ENCODE measurements around the gene DIAPH1.
A peak's percentile ranks its signal among the peaks of the same experiment; 100 is the strongest.

DIAPH1 gene

DNA sequence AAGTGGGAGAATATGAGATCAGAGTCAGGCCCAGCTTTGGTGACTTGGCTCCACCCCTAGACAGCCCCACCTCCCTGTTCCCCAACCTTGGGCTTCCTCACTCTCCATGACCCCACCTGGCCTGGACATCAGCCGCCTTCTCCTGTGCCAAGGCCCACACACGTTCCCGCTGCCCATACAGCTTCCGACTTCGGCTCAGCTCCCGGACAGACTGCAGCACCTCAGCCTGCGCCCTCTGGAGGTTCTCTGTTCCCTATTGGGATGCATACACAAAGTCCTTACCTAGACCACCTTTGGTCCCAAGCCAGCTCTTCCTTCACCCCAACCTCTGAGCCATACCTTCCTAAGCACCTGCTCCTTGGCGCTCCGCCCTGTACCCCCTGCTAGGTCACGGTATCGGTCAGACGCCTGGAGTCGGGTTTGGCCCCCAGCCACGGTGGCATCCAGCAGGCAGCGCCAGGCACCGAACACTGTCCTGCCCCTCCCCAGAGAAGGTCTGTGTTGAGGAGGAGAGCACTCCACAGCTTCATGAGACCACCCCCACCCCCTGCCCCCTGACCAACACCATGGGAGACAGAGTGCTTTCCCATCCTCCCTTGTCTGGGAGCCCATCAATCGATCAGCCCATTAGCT lies 30.4 kb upstream of the DIAPH1 start:
- TF ChIP-seq IKZF3 (tag by site-specific recombination; IDR thresholded peaks at IDR 0.05) (no peak), GLIS2 (tag by site-specific recombination; IDR thresholded peaks at IDR 0.05) (peak; percentile 23; the same call in 1 of the 2 replicates)
- TF ChIP-seq, protein P1, sequence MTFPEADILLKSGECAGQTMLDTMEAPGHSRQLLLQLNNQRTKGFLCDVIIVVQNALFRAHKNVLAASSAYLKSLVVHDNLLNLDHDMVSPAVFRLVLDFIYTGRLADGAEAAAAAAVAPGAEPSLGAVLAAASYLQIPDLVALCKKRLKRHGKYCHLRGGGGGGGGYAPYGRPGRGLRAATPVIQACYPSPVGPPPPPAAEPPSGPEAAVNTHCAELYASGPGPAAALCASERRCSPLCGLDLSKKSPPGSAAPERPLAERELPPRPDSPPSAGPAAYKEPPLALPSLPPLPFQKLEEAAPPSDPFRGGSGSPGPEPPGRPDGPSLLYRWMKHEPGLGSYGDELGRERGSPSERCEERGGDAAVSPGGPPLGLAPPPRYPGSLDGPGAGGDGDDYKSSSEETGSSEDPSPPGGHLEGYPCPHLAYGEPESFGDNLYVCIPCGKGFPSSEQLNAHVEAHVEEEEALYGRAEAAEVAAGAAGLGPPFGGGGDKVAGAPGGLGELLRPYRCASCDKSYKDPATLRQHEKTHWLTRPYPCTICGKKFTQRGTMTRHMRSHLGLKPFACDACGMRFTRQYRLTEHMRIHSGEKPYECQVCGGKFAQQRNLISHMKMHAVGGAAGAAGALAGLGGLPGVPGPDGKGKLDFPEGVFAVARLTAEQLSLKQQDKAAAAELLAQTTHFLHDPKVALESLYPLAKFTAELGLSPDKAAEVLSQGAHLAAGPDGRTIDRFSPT (tag by site-specific recombination; IDR thresholded peaks at IDR 0.05) = peak; percentile 63
- Histone ChIP-seq H3K36me3 (ENCODE audit: control insufficient read depth in 2 of 2, insufficient read depth in 1 of 2, low read length in 2 of 2) (peaks cover 0 to 20% of the 10 kb centered on the region in 2 experiments; a peak in 1 of 3 replicates), H3K4me3 (ENCODE audit: low read depth, low read length) (no peak overlapping the region), H3K9me3 (ENCODE audit: control insufficient read depth, insufficient read depth, low read depth, low read length) (no peaks in the 10 kb centered on the region), H3K27ac (ENCODE audit: extremely low read depth, low read depth, low read length) (no peak overlapping the region), H3K4me1 (ENCODE audit: control insufficient read depth, insufficient read depth, low read length) (no peaks in the 10 kb centered on the region)
- ChIA-PET CTCF (interaction anchor here (1.1 kb wide), 1 partner anchor 9 kb away, joined by 3 read pairs; no protein-coding TSS in a partner anchor), POLR2A (interaction anchor here (0.7 kb wide), 1 partner anchor 12 kb away, joined by 3 read pairs; the partner anchor contains the start of genes HDAC3 and RELL2)

DNA sequence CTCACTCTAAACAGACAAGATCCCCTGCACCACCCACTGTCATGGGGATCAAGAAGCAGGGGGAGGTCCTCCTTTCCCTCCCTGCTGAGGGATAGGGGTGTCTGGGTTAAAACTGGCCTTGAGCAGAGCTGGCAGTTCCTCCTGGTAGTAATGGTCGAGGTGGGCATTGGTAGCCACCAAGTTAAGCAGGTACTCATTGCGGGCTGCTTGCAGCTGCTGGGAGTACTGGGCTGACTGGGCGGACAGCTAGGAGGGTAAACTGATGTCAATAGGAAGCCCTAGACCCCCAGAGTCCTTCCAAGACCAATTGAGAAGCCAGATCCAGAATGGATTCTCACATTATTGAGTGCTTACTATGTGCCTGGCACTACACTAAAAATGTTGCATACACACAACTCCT lies 29.1 kb upstream of the DIAPH1 start:
- Histone ChIP-seq H3K27ac (ENCODE audit: extremely low read depth, low read depth, low read length) (no peak overlapping the region), H3K36me3 (ENCODE audit: control insufficient read depth in 2 of 2, insufficient read depth in 1 of 2, low read length in 2 of 2) (peaks cover 0 to 20% of the 10 kb centered on the region in 2 experiments; a peak in 1 of 3 replicates), H3K4me3 (ENCODE audit: low read depth, low read length) (no peak overlapping the region), H3K9me3 (ENCODE audit: control insufficient read depth, insufficient read depth, low read depth, low read length) (no peaks in the 10 kb centered on the region), H3K4me1 (ENCODE audit: control insufficient read depth, insufficient read depth, low read length) (no peaks in the 10 kb centered on the region)
- POLR2A ChIA-PET = interaction anchor here (1.9 kb wide), 1 partner anchor 11 kb away, joined by 9 read pairs; the partner anchor contains the start of genes HDAC3 and RELL2
- TF ChIP-seq ZNF792 (tag by site-specific recombination; IDR thresholded peaks at IDR 0.05) = no peak
- no peak for TF ChIP-seq ZNF677 (tag by site-specific recombination; IDR thresholded peaks at IDR 0.05)
- TF ChIP-seq SALL2 (tag by site-specific recombination; IDR thresholded peaks at IDR 0.05; ENCODE audit: borderline replicate concordance) = no peak
- TF ChIP-seq, protein P2, sequence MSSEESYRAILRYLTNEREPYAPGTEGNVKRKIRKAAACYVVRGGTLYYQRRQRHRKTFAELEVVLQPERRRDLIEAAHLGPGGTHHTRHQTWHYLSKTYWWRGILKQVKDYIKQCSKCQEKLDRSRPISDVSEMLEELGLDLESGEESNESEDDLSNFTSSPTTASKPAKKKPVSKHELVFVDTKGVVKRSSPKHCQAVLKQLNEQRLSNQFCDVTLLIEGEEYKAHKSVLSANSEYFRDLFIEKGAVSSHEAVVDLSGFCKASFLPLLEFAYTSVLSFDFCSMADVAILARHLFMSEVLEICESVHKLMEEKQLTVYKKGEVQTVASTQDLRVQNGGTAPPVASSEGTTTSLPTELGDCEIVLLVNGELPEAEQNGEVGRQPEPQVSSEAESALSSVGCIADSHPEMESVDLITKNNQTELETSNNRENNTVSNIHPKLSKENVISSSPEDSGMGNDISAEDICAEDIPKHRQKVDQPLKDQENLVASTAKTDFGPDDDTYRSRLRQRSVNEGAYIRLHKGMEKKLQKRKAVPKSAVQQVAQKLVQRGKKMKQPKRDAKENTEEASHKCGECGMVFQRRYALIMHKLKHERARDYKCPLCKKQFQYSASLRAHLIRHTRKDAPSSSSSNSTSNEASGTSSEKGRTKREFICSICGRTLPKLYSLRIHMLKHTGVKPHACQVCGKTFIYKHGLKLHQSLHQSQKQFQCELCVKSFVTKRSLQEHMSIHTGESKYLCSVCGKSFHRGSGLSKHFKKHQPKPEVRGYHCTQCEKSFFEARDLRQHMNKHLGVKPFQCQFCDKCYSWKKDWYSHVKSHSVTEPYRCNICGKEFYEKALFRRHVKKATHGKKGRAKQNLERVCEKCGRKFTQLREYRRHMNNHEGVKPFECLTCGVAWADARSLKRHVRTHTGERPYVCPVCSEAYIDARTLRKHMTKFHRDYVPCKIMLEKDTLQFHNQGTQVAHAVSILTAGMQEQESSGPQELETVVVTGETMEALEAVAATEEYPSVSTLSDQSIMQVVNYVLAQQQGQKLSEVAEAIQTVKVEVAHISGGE (tag by site-specific recombination; conservative IDR thresholded peaks at IDR 0.05; ENCODE audit: low read depth) = no peak
- TF ChIP-seq ZNF23 (tag by site-specific recombination; IDR thresholded peaks at IDR 0.05; ENCODE audit: borderline replicate concordance) = no peak
- TF ChIP-seq, protein P3, sequence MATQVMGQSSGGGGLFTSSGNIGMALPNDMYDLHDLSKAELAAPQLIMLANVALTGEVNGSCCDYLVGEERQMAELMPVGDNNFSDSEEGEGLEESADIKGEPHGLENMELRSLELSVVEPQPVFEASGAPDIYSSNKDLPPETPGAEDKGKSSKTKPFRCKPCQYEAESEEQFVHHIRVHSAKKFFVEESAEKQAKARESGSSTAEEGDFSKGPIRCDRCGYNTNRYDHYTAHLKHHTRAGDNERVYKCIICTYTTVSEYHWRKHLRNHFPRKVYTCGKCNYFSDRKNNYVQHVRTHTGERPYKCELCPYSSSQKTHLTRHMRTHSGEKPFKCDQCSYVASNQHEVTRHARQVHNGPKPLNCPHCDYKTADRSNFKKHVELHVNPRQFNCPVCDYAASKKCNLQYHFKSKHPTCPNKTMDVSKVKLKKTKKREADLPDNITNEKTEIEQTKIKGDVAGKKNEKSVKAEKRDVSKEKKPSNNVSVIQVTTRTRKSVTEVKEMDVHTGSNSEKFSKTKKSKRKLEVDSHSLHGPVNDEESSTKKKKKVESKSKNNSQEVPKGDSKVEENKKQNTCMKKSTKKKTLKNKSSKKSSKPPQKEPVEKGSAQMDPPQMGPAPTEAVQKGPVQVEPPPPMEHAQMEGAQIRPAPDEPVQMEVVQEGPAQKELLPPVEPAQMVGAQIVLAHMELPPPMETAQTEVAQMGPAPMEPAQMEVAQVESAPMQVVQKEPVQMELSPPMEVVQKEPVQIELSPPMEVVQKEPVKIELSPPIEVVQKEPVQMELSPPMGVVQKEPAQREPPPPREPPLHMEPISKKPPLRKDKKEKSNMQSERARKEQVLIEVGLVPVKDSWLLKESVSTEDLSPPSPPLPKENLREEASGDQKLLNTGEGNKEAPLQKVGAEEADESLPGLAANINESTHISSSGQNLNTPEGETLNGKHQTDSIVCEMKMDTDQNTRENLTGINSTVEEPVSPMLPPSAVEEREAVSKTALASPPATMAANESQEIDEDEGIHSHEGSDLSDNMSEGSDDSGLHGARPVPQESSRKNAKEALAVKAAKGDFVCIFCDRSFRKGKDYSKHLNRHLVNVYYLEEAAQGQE (tag by site-specific recombination; IDR thresholded peaks at IDR 0.05) = no peak
- TF ChIP-seq ZNF514 (tag by site-specific recombination; IDR thresholded peaks at IDR 0.05) = no peak
- TF ChIP-seq ZNF548 (tag by site-specific recombination; IDR thresholded peaks at IDR 0.05) = no peak
- TF ChIP-seq, protein P4, sequence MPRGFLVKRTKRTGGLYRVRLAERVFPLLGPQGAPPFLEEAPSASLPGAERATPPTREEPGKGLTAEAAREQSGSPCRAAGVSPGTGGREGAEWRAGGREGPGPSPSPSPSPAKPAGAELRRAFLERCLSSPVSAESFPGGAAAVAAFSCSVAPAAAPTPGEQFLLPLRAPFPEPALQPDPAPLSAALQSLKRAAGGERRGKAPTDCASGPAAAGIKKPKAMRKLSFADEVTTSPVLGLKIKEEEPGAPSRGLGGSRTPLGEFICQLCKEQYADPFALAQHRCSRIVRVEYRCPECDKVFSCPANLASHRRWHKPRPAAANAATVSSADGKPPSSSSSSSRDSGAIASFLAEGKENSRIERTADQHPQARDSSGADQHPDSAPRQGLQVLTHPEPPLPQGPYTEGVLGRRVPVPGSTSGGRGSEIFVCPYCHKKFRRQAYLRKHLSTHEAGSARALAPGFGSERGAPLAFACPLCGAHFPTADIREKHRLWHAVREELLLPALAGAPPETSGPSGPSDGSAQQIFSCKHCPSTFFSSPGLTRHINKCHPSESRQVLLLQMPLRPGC (tag by site-specific recombination; IDR thresholded peaks at IDR 0.05) = no peak
- no peak for TF ChIP-seq ZNF239 (tag by site-specific recombination; IDR thresholded peaks at IDR 0.05)
- TF ChIP-seq, protein P5, sequence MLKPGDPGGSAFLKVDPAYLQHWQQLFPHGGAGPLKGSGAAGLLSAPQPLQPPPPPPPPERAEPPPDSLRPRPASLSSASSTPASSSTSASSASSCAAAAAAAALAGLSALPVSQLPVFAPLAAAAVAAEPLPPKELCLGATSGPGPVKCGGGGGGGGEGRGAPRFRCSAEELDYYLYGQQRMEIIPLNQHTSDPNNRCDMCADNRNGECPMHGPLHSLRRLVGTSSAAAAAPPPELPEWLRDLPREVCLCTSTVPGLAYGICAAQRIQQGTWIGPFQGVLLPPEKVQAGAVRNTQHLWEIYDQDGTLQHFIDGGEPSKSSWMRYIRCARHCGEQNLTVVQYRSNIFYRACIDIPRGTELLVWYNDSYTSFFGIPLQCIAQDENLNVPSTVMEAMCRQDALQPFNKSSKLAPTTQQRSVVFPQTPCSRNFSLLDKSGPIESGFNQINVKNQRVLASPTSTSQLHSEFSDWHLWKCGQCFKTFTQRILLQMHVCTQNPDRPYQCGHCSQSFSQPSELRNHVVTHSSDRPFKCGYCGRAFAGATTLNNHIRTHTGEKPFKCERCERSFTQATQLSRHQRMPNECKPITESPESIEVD (tag by site-specific recombination; IDR thresholded peaks at IDR 0.05) = no peak
- no peak for TF ChIP-seq KLF7 (tag by site-specific recombination; IDR thresholded peaks at IDR 0.05; ENCODE audit: borderline replicate concordance)
- CTCF ChIA-PET = interaction anchor here (0.6 to 1.2 kb wide), 3 partner anchors 12 to 313 kb away, joined by 3 to 4 read pairs (median 3); no protein-coding TSS in a partner anchor
